HL-60 (cell line): ENCODE data around the gene SOBP.

Experiments
- TF ChIP-seq, protein P1 (sequence below): IDR thresholded peaks from one replicate; pipeline ENCODE4 v1.5.1; 2011; ENCODE audit warnings: low read length, control low read depth, inconsistent platforms; ENCODE audit not compliant: insufficient read depth
- TF ChIP-seq, protein P2 (sequence below): IDR thresholded peaks from 2 replicates; pipeline ENCODE4 v1.6.1; 2012; ENCODE audit warnings: low read depth; ENCODE audit not compliant: insufficient replicate concordance

DNA sequence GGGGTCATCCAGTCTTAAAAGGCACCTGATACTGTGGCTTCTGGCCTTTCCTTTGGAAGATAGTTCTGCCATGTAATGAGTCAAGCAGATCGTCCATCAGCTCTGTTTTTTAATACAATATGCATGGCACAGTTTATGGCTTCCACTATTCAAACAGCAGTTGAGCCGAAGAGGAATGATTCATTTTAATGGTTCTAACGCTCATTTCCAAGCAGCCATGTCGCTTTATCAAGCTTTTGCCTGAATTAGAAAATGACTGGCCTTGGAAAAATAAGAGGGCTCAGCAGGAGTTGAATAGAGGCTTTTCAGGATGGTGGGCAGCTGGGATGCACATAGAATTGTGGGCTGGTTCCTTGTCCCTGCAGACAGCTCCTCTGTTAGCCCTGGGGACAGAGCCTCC lies 138.1 kb downstream of the SOBP start:
- TF ChIP-seq, protein P1, sequence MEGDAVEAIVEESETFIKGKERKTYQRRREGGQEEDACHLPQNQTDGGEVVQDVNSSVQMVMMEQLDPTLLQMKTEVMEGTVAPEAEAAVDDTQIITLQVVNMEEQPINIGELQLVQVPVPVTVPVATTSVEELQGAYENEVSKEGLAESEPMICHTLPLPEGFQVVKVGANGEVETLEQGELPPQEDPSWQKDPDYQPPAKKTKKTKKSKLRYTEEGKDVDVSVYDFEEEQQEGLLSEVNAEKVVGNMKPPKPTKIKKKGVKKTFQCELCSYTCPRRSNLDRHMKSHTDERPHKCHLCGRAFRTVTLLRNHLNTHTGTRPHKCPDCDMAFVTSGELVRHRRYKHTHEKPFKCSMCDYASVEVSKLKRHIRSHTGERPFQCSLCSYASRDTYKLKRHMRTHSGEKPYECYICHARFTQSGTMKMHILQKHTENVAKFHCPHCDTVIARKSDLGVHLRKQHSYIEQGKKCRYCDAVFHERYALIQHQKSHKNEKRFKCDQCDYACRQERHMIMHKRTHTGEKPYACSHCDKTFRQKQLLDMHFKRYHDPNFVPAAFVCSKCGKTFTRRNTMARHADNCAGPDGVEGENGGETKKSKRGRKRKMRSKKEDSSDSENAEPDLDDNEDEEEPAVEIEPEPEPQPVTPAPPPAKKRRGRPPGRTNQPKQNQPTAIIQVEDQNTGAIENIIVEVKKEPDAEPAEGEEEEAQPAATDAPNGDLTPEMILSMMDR = no peak
- TF ChIP-seq, protein P2, sequence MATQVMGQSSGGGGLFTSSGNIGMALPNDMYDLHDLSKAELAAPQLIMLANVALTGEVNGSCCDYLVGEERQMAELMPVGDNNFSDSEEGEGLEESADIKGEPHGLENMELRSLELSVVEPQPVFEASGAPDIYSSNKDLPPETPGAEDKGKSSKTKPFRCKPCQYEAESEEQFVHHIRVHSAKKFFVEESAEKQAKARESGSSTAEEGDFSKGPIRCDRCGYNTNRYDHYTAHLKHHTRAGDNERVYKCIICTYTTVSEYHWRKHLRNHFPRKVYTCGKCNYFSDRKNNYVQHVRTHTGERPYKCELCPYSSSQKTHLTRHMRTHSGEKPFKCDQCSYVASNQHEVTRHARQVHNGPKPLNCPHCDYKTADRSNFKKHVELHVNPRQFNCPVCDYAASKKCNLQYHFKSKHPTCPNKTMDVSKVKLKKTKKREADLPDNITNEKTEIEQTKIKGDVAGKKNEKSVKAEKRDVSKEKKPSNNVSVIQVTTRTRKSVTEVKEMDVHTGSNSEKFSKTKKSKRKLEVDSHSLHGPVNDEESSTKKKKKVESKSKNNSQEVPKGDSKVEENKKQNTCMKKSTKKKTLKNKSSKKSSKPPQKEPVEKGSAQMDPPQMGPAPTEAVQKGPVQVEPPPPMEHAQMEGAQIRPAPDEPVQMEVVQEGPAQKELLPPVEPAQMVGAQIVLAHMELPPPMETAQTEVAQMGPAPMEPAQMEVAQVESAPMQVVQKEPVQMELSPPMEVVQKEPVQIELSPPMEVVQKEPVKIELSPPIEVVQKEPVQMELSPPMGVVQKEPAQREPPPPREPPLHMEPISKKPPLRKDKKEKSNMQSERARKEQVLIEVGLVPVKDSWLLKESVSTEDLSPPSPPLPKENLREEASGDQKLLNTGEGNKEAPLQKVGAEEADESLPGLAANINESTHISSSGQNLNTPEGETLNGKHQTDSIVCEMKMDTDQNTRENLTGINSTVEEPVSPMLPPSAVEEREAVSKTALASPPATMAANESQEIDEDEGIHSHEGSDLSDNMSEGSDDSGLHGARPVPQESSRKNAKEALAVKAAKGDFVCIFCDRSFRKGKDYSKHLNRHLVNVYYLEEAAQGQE = no peak
